IMR-90 (cell line): Measurements from ENCODE around the gene CLP1. TPM values are rescaled to one million over a fixed set of nuclear protein-coding genes. Genes with fewer than 3 reads are reported as not detected.

Experiments used
- ATAC-seq: fragments of 200-7000 bp; cut with Tn5 transposase; 2 replicates; pipeline ENCODE4 v1.9.1; 2020; ENCODE audit warnings: low read depth, mild to moderate bottlenecking, moderate library complexity
- BruUV-seq: library from RNA; stranded (reverse); fragments of 400-500 nt; replicated peaks from 2 replicates; lab custom pipeline; 2021; lab: Mats Ljungman, UMichigan
- CTCF ChIA-PET: fragments of 300-600 bp; formaldehyde crosslinking; extraction: SDS; loops from one replicate; lab custom pipeline; 2021; ENCODE audit warnings: antibody characterized with exemption; lab: Yijun Ruan, JAX
- POLR2A ChIA-PET: fragments of 300-600 bp; sonication (Branson Sonifier 250); formaldehyde crosslinking; loops from one replicate; lab custom pipeline; 2022; ENCODE audit warnings: antibody characterized with exemption; ENCODE audit not compliant: unreplicated experiment; lab: Charles Lee
- DNase-seq: peaks from one replicate; pipeline ENCODE4 v3.0.0; 2013
- H2AFZ ChIP-seq: replicated peaks from 2 replicates; pipeline ENCODE3; 2013; ENCODE audit warnings: low read length, mild to moderate bottlenecking; ENCODE audit not compliant: poor library complexity
- H2AK5ac ChIP-seq: 2 replicates; pipeline ENCODE4 v1.6.1; 2013; ENCODE audit warnings: low read depth, low read length, inconsistent platforms
- H2AK9ac ChIP-seq: replicated peaks from 2 replicates; pipeline ENCODE3; 2013; ENCODE audit warnings: mild to moderate bottlenecking, low read depth, low read length, moderate library complexity; ENCODE audit not compliant: poor library complexity
- H2BK120ac ChIP-seq: 2 replicates; pipeline ENCODE4 v1.6.1; 2013; ENCODE audit warnings: low read depth, low read length, inconsistent platforms
- H2BK15ac ChIP-seq: 3 replicates; pipeline ENCODE4 v1.6.1; 2013; ENCODE audit warnings: low read depth, low read length, inconsistent platforms
- H2BK20ac ChIP-seq: 2 replicates; pipeline ENCODE4 v1.6.1; 2013; ENCODE audit warnings: low read depth, mild to moderate bottlenecking, inconsistent platforms, low read length, moderate library complexity
- H2BK5ac ChIP-seq: 2 replicates; pipeline ENCODE4 v1.6.1; 2013; ENCODE audit warnings: mild to moderate bottlenecking, low read depth, low read length, inconsistent platforms; ENCODE audit not compliant: poor library complexity, severe bottlenecking
- H3K14ac ChIP-seq: replicated peaks from 2 replicates; pipeline ENCODE4 v1.6.1; 2013; ENCODE audit warnings: low read depth, low read length, inconsistent platforms
- H3K18ac ChIP-seq: 2 replicates; pipeline ENCODE4 v1.6.1; 2013; ENCODE audit warnings: low read depth, low read length, control low read depth
- H3K23ac ChIP-seq: 2 replicates; pipeline ENCODE4 v1.6.1; 2013; ENCODE audit warnings: low read depth, low read length, inconsistent platforms
- H3K27ac ChIP-seq: 2 replicates; pipeline ENCODE4 v1.5.1; 2013; ENCODE audit warnings: mild to moderate bottlenecking, control low read depth, low read length; ENCODE audit not compliant: insufficient read depth
- H3K27me3 ChIP-seq: 2 replicates; pipeline ENCODE4 v1.6.1; 2013; ENCODE audit warnings: low read length; ENCODE audit not compliant: control insufficient read depth, insufficient read depth
- H3K36me3 ChIP-seq: 2 replicates; pipeline ENCODE4 v1.6.1; 2013; ENCODE audit warnings: low read length, mixed read lengths; ENCODE audit not compliant: control insufficient read depth, insufficient read depth
- H3K4ac ChIP-seq: 2 replicates; pipeline ENCODE4 v1.6.1; 2013; ENCODE audit warnings: low read depth, low read length, inconsistent platforms
- H3K4me1 ChIP-seq: 2 replicates; pipeline ENCODE4 v1.6.1; 2013; ENCODE audit warnings: low read length, mixed read lengths; ENCODE audit not compliant: control insufficient read depth, insufficient read depth
- H3K4me2 ChIP-seq: 2 replicates; pipeline ENCODE4 v1.6.1; 2013; ENCODE audit warnings: low read depth, mild to moderate bottlenecking, control low read depth, low read length, moderate library complexity
- H3K4me3 ChIP-seq: 2 replicates; pipeline ENCODE4 v1.5.1; 2013; ENCODE audit warnings: low read depth, mild to moderate bottlenecking, control low read depth, low read length, moderate library complexity; ENCODE audit not compliant: insufficient read depth
- H3K56ac ChIP-seq: 2 replicates; pipeline ENCODE4 v1.6.1; 2013; ENCODE audit warnings: low read length, inconsistent platforms; ENCODE audit not compliant: insufficient read depth; ENCODE audit errors: extremely low read depth
- H3K79me1 ChIP-seq, 2 experiments: 2 replicates each; pipeline ENCODE4 v1.6.1; 2013; ENCODE audit warnings: low read length in 2 of 2, inconsistent platforms in 1 of 2, low read depth in 1 of 2
- H3K9ac ChIP-seq: 2 replicates; pipeline ENCODE4 v1.6.1; 2013; ENCODE audit warnings: low read depth, low read length, control low read depth
- H3K9me1 ChIP-seq: 2 replicates; pipeline ENCODE4 v1.6.1; 2013; ENCODE audit warnings: low read length, inconsistent platforms; ENCODE audit not compliant: insufficient read depth
- H3K9me3 ChIP-seq: 2 replicates; pipeline ENCODE4 v1.6.1; 2013; ENCODE audit warnings: low read length; ENCODE audit not compliant: control insufficient read depth, insufficient read depth
- H4K20me1 ChIP-seq: 2 replicates; pipeline ENCODE4 v1.6.1; 2013; ENCODE audit warnings: low read length, inconsistent platforms; ENCODE audit not compliant: insufficient read depth
- H4K5ac ChIP-seq: 2 replicates; pipeline ENCODE4 v1.6.1; 2013; ENCODE audit warnings: mild to moderate bottlenecking, low read depth, low read length, control low read depth
- H4K8ac ChIP-seq, 2 experiments: 2 replicates each; pipeline ENCODE4 v1.6.1; 2013; ENCODE audit warnings: low read depth in 2 of 2, low read length in 2 of 2, control low read depth in 1 of 2, inconsistent platforms in 1 of 2
- H4K91ac ChIP-seq: 2 replicates; pipeline ENCODE4 v1.6.1; 2013; ENCODE audit warnings: low read depth, low read length, inconsistent platforms; ENCODE audit not compliant: insufficient read depth
- BHLHE40 ChIP-seq: fragments of 150-350 bp; IDR thresholded peaks from 2 replicates; pipeline ENCODE4 v1.6.1; 2016; ENCODE audit warnings: mild to moderate bottlenecking, low read depth, low read length
- CEBPB ChIP-seq: IDR thresholded peaks from 2 replicates; pipeline ENCODE4 v1.6.1; 2012; ENCODE audit warnings: low read depth, low read length, improper control_type of control experiment
- CHD1 ChIP-seq: IDR thresholded peaks from 2 replicates; pipeline ENCODE4 v1.6.1; 2012; ENCODE audit warnings: low read depth, low read length, improper control_type of control experiment
- FOS ChIP-seq: fragments of 150-350 bp; IDR thresholded peaks from 2 replicates; pipeline ENCODE4 v1.6.1; 2016; ENCODE audit warnings: low read depth, low read length
- MAFK ChIP-seq: IDR thresholded peaks from 2 replicates; pipeline ENCODE4 v1.6.1; 2012; ENCODE audit warnings: low read depth, low read length, improper control_type of control experiment
- MAZ ChIP-seq: IDR thresholded peaks from 2 replicates; pipeline ENCODE4 v1.6.1; 2012; ENCODE audit warnings: low read depth, mild to moderate bottlenecking, low read length, improper control_type of control experiment, moderate library complexity, borderline replicate concordance
- MXI1 ChIP-seq: IDR thresholded peaks from 2 replicates; pipeline ENCODE4 v1.6.1; 2012; ENCODE audit warnings: low read depth, mild to moderate bottlenecking, low read length, moderate library complexity, borderline replicate concordance
- NFE2L2 ChIP-seq: fragments of 150-350 bp; IDR thresholded peaks from 2 replicates; pipeline ENCODE4 v1.6.1; 2016; ENCODE audit warnings: low read depth, mild to moderate bottlenecking, low read length
- POLR2A ChIP-seq: IDR thresholded peaks from 2 replicates; pipeline ENCODE4 v1.6.1; 2012; ENCODE audit warnings: mild to moderate bottlenecking, low read depth, low read length
- RAD21 ChIP-seq: IDR thresholded peaks from 2 replicates; pipeline ENCODE4 v1.6.1; 2012; ENCODE audit warnings: low read length, improper control_type of control experiment
- RCOR1 ChIP-seq: IDR thresholded peaks from 2 replicates; pipeline ENCODE4 v1.6.1; 2012; ENCODE audit warnings: mild to moderate bottlenecking, low read length, improper control_type of control experiment; ENCODE audit not compliant: insufficient replicate concordance
- RFX5 ChIP-seq: IDR thresholded peaks from 2 replicates; pipeline ENCODE4 v1.8.0; 2012; ENCODE audit warnings: low read depth, mild to moderate bottlenecking, low read length, moderate library complexity
- WGBS, 2 experiments: methylation state at CpG; one replicate each; pipeline versions ENCODE4 v1.1.5 to v1.1.7; 2013; ENCODE audit warnings: missing lambda C conversion rate in 2 of 2; ENCODE audit not compliant: insufficient read length in 1 of 2; ENCODE audit errors: extremely low coverage in 2 of 2; 5-methylcytosine and 5-hydroxymethylcytosine counted together
- dilution Hi-C: fragments of 300-500 bp; cut with HindIII; formaldehyde crosslinking; loops from one replicate; pipeline ENCODE4 v1.14.3; 2018; ENCODE audit warnings: low sequenced_read_pairs; ENCODE audit not compliant: unreplicated experiment
- in situ Hi-C: fragments of 300-500 bp; cut with MboI; formaldehyde crosslinking; loops from 3 replicates; pipeline ENCODE4 v1.14.3; 2019; ENCODE audit warnings: low sequenced_read_pairs, inconsistent platforms, mixed read lengths
- intact Hi-C: fragments of 100-400 bp; cut with micrococcal nuclease; formaldehyde crosslinking; loops from 2 replicates; pipeline ENCODE4 v1.10.0; 2022
- polyA plus RNA-seq, 3 experiments: library from polyadenylated mRNA; depleted of rRNA; stranded (reverse); fragments of >200 nt; gene quantifications; 2 replicates each; pipeline ENCODE4 v1.2.3, GENCODE V29; 2012; ENCODE audit warnings: low replicate concordance in 1 of 3
- total RNA-seq: library from RNA; depleted of rRNA; stranded (reverse); fragments of >200 nt; gene quantifications from 2 replicates; pipeline ENCODE4 v1.2.3, GENCODE V29; 2012
- TF ChIP-seq, protein P1 (sequence below): fragments of 150-350 bp; IDR thresholded peaks from 2 replicates; pipeline ENCODE4 v1.6.1; 2016; ENCODE audit warnings: low read depth, mild to moderate bottlenecking, low read length, moderate library complexity, borderline replicate concordance
- TF ChIP-seq, protein P2 (sequence below): fragments of 150-350 bp; IDR thresholded peaks from 2 replicates; pipeline ENCODE4 v1.6.1; 2017; ENCODE audit warnings: mild to moderate bottlenecking, antibody characterized with exemption, low read length, low read depth

The CLP1 gene
- total and polyA plus RNA-seq, 2 of the 4 experiments (the other 2 are of a cell fraction), result 16.5 to 24.0 TPM

DNA sequence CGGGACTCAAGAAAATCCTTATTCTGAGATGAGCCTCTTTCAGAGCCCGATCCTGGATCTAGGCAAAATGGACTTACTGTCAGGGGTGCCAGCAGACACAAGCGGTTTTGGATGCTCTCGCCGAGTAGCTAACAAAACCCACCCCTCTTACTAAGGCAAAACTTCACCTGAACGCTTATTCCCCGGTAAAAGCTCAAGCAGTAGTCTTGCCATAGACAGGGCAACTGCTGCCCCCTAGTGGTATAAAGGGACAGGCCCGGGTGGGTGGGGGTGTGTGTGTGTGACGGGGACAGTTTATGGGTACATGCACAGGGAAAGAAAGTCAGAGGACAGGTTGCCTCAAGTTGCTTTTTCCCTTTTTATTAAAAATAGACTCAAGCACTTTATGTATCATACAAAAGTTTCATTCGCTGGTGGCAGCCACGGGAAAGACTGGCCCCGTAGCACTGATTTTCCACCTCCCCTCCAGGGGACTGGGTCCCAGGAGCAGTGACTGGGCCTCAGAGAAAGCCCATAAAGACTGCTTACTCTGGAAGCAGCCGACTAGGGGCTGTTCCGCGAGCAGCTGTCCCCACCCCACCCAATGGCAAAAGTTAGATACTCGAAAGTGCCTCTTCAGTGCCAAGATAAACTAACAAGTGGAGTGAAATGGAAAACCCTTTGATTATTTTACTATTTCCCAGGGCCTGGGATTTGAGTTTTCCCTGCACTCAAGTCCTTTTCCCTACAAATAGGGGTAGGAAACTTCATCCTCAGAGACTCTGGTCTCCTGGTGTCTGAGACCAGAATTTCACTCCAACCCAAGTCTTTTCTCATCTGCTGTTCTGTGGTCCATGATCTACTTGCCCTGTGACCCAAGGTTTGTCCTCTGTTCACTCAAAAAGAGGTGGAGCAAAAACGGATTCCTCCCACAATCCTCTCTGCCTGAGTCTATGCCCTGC is 12.5 kb upstream of the CLP1 start (continued):
- TF ChIP-seq NFE2L2, result no peak
- TF ChIP-seq RFX5, result no peak
- TF ChIP-seq RCOR1, result no peak

DNA sequence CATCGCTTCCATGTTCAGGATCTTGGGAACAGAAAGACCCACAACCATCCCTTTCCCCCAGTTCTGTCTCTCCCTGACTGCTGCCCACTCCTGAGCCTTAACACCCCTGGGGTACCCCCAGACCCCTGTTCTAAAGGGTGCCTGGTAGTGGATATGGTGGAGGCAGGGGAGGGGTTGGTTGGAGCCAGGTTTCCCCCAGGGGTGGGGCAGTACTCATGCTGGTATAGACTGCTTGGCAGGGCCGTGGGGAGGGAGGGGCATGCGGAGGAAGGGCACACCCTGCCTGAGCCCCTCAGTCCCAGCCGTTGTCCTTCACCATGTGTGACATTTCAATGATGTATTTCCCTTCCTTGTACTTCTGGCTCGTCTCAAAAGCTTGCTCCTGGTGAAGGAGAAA is 11.9 kb upstream of the CLP1 start:
- intact Hi-C loops (loop anchor here (1.0 to 5.0 kb wide), 2 partner anchors 77 to 877 kb away; no protein-coding TSS in a partner anchor), dilution Hi-C loops (no loop called here), in situ Hi-C loops (loop anchor here (10.0 kb wide), 2 partner anchors 151 to 191 kb away; no protein-coding TSS in a partner anchor)
- ChIA-PET CTCF (interaction anchor here (2.4 kb wide), 1 partner anchor 78 kb away, joined by 12 read pairs; the partner anchor contains the start of gene UBE2L6), POLR2A (no interaction called here)
- peaks cover 31% of the 10 kb centered on the region for H3K4me1 ChIP-seq
- H3K9me1 ChIP-seq, result peaks cover 13% of the 10 kb centered on the region; the same call in 1 of the 2 replicates
- H3K27ac ChIP-seq, result no peak overlapping the region
- no peak overlapping the region for H2BK120ac ChIP-seq
- peaks cover 19 to 60% of the 10 kb centered on the region in 2 experiments for H3K79me1 ChIP-seq
- H3K18ac ChIP-seq, result no peak overlapping the region
- H3K4me3 ChIP-seq, result no peak overlapping the region
- H3K4ac ChIP-seq, result no peak overlapping the region
- H2AFZ ChIP-seq, result no peak overlapping the region
- no peaks in the 10 kb centered on the region for H3K9me3 ChIP-seq
- H4K5ac ChIP-seq, result no peak overlapping the region
- no peak overlapping the region for H3K4me2 ChIP-seq
- no peaks in the 10 kb centered on the region for H3K27me3 ChIP-seq
- no peak overlapping the region for H3K56ac ChIP-seq
- no peak for DNase-seq
- H4K8ac ChIP-seq, result no peak overlapping the region
- H3K14ac ChIP-seq, result no peak overlapping the region
- H3K23ac ChIP-seq, result no peak overlapping the region; the same call in 1 of the 2 replicates
- peak overlapping the region; percentile 7 for H2AK9ac ChIP-seq
- BruUV-seq, result no TSS peak
- no peak overlapping the region for H2BK15ac ChIP-seq
- H2AK5ac ChIP-seq, result no peak overlapping the region
- H2BK20ac ChIP-seq, result no peak overlapping the region
- H3K9ac ChIP-seq, result no peak overlapping the region
- no peak overlapping the region for H4K91ac ChIP-seq
- peaks cover 77% of the 10 kb centered on the region for H4K20me1 ChIP-seq
- ATAC-seq, result no peak
- H3K36me3 ChIP-seq, result peaks cover 6% of the 10 kb centered on the region; the same call in 1 of the 2 replicates
- no peak overlapping the region for H2BK5ac ChIP-seq
- WGBS, 2 experiments, result 0% methylated on average over 1 of the region's 5 CpGs; no CpG with 5 or more reads in 1 of the 2 experiments
- TF ChIP-seq RAD21 (no peak), CEBPB (no peak), CHD1 (no peak), MXI1 (no peak), FOS (no peak), BHLHE40 (no peak), RFX5 (no peak), MAZ (no peak), MAFK (no peak), RCOR1 (no peak), POLR2A (no peak)
- TF ChIP-seq, protein P1, sequence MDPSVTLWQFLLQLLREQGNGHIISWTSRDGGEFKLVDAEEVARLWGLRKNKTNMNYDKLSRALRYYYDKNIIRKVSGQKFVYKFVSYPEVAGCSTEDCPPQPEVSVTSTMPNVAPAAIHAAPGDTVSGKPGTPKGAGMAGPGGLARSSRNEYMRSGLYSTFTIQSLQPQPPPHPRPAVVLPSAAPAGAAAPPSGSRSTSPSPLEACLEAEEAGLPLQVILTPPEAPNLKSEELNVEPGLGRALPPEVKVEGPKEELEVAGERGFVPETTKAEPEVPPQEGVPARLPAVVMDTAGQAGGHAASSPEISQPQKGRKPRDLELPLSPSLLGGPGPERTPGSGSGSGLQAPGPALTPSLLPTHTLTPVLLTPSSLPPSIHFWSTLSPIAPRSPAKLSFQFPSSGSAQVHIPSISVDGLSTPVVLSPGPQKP, result no peak
- TF ChIP-seq, protein P2, sequence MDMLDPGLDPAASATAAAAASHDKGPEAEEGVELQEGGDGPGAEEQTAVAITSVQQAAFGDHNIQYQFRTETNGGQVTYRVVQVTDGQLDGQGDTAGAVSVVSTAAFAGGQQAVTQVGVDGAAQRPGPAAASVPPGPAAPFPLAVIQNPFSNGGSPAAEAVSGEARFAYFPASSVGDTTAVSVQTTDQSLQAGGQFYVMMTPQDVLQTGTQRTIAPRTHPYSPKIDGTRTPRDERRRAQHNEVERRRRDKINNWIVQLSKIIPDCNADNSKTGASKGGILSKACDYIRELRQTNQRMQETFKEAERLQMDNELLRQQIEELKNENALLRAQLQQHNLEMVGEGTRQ, result no peak
